Neural progenitor cell (in vitro differentiated cells): Measurements from ENCODE around the gene CLPTM1. TPM values are rescaled to one million over a fixed set of nuclear protein-coding genes. Genes with fewer than 3 reads are reported as not detected.

Experiments used
- DNase-seq: peaks from one replicate; pipeline ENCODE4 v3.0.0-alpha.2; 2016; ENCODE audit warnings: low spot score
- H2AFZ ChIP-seq: fragments of 200-600 bp; sonication (generic); replicated peaks from 2 replicates; pipeline ENCODE4 v1.6.1; 2016; ENCODE audit warnings: antibody characterized with exemption
- H3F3A ChIP-seq: fragments of 200-600 bp; sonication (generic); 2 replicates; pipeline ENCODE4 v1.6.1; 2016; ENCODE audit warnings: antibody characterized with exemption, low read depth
- H3K27ac ChIP-seq: fragments of 200-600 bp; sonication (generic); 2 replicates; pipeline ENCODE4 v1.5.1; 2016; ENCODE audit warnings: mild to moderate bottlenecking
- H3K27me3 ChIP-seq: fragments of 200-600 bp; sonication (generic); 2 replicates; pipeline ENCODE4 v1.6.1; 2016; ENCODE audit warnings: mild to moderate bottlenecking, moderate library complexity
- H3K36me3 ChIP-seq: fragments of 200-600 bp; sonication (generic); 2 replicates; pipeline ENCODE4 v1.5.1; 2016
- H3K4me1 ChIP-seq: fragments of 200-600 bp; sonication (generic); 2 replicates; pipeline ENCODE4 v1.6.1; 2016; ENCODE audit warnings: mixed run types
- H3K4me2 ChIP-seq: fragments of 200-600 bp; sonication (generic); 2 replicates; pipeline ENCODE4 v1.6.1; 2016
- H3K4me3 ChIP-seq: fragments of 200-600 bp; sonication (generic); 2 replicates; pipeline ENCODE4 v1.5.1; 2016
- H3K79me2 ChIP-seq: fragments of 200-600 bp; sonication (generic); 2 replicates; pipeline ENCODE4 v1.6.1; 2016; ENCODE audit warnings: low read depth
- H3K9ac ChIP-seq: fragments of 200-600 bp; sonication (generic); 2 replicates; pipeline ENCODE4 v1.6.1; 2016
- H3K9me3 ChIP-seq: fragments of 200-600 bp; sonication (generic); 2 replicates; pipeline ENCODE4 v1.5.1; 2016; ENCODE audit warnings: low read depth
- H4K20me1 ChIP-seq: fragments of 200-600 bp; sonication (generic); 2 replicates; pipeline ENCODE4 v1.6.1; 2016; ENCODE audit warnings: low read depth
- H3K27ac Mint-ChIP-seq: 3 replicates; pipeline ENCODE4 v1.8.0; 2021; ENCODE audit warnings: mixed read lengths
- H3K27me3 Mint-ChIP-seq: 2 replicates; pipeline ENCODE4 v1.8.0; 2022; ENCODE audit warnings: low read depth, mild to moderate bottlenecking, inconsistent platforms, moderate library complexity, mixed read lengths; ENCODE audit not compliant: insufficient read depth
- H3K36me3 Mint-ChIP-seq: 3 replicates; pipeline ENCODE4 v1.8.0; 2021; ENCODE audit warnings: mixed read lengths
- H3K4me1 Mint-ChIP-seq: 3 replicates; pipeline ENCODE4 v1.8.0; 2021; ENCODE audit warnings: mixed read lengths
- H3K4me3 Mint-ChIP-seq: 3 replicates; pipeline ENCODE4 v1.8.0; 2021; ENCODE audit warnings: mild to moderate bottlenecking, moderate library complexity, mixed read lengths
- H3K9me3 Mint-ChIP-seq: 3 replicates; pipeline ENCODE4 v1.8.0; 2020; ENCODE audit warnings: mixed read lengths
- EZH2 ChIP-seq: fragments of 200-600 bp; sonication (generic); IDR thresholded peaks from 2 replicates; pipeline ENCODE4 v1.6.1; 2017; ENCODE audit warnings: antibody characterized with exemption, mild to moderate bottlenecking, moderate library complexity
- EZH2phosphoT487 ChIP-seq: fragments of 200-600 bp; sonication (generic); IDR thresholded peaks from 2 replicates; pipeline ENCODE4 v1.6.1; 2017; ENCODE audit warnings: antibody characterized with exemption
- total RNA-seq: library from RNA; depleted of rRNA; stranded (reverse); fragments of >200 nt; gene quantifications from 2 replicates; pipeline ENCODE4 v1.2.3, GENCODE V29; 2015; ENCODE audit warnings: low replicate concordance
- TF ChIP-seq, protein P1 (sequence below): fragments of 200-600 bp; sonication (generic); IDR thresholded peaks from 2 replicates; pipeline ENCODE4 v1.5.1; 2017; ENCODE audit warnings: antibody characterized with exemption, mild to moderate bottlenecking

The CLPTM1 gene
- total RNA-seq, 1 donor from 2014 or later = 12.1 TPM

GRCh38 chr19:45038931-45039893 lies 84.0 kb downstream of the CLPTM1 start, which contains the start of gene CLASRP:
Gene CLASRP (plus strand): TSS chr19:45039045. CDS start chr19:45040213, 1,168 bp downstream.
- Mint-ChIP-seq H3K27me3 (no peaks in the 10 kb centered on the region), H3K9me3 (no peaks in the 10 kb centered on the region), H3K27ac (peak within 1 kb of the TSS; percentile 4), H3K36me3 (peaks cover 13% of the 10 kb centered on the region), H3K4me3 (peak within 1 kb of the TSS; percentile 96), H3K4me1 (peaks cover 20% of the 10 kb centered on the region)
- Histone ChIP-seq H3K36me3 (no peaks in the 10 kb centered on the region), H3F3A (peaks cover 8% of the 10 kb centered on the region), H3K79me2 (peaks cover 48% of the 10 kb centered on the region), H3K27ac (peak within 1 kb of the TSS; percentile 83), H2AFZ (peak within 1 kb of the TSS; percentile 78), H3K9me3 (no peaks in the 10 kb centered on the region), H3K4me3 (peak within 1 kb of the TSS; percentile 100), H3K4me2 (peak within 1 kb of the TSS; percentile 98), H3K27me3 (no peaks in the 10 kb centered on the region), H3K4me1 (peaks cover 9% of the 10 kb centered on the region), H3K9ac (peak within 1 kb of the TSS; percentile 94), H4K20me1 (peaks cover 42% of the 10 kb centered on the region)
- DNase-seq = peak; percentile 96
- no peak for TF ChIP-seq EZH2
- TF ChIP-seq EZH2phosphoT487 = no peak
- TF ChIP-seq, protein P1, sequence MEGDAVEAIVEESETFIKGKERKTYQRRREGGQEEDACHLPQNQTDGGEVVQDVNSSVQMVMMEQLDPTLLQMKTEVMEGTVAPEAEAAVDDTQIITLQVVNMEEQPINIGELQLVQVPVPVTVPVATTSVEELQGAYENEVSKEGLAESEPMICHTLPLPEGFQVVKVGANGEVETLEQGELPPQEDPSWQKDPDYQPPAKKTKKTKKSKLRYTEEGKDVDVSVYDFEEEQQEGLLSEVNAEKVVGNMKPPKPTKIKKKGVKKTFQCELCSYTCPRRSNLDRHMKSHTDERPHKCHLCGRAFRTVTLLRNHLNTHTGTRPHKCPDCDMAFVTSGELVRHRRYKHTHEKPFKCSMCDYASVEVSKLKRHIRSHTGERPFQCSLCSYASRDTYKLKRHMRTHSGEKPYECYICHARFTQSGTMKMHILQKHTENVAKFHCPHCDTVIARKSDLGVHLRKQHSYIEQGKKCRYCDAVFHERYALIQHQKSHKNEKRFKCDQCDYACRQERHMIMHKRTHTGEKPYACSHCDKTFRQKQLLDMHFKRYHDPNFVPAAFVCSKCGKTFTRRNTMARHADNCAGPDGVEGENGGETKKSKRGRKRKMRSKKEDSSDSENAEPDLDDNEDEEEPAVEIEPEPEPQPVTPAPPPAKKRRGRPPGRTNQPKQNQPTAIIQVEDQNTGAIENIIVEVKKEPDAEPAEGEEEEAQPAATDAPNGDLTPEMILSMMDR = no peak

GRCh38 chr19:45040059-45040771 lies 85.0 kb downstream of the CLPTM1 start:
- Histone ChIP-seq H3K36me3 (no peaks in the 10 kb centered on the region), H4K20me1 (peaks cover 52% of the 10 kb centered on the region), H3K9me3 (no peaks in the 10 kb centered on the region), H3K27me3 (no peaks in the 10 kb centered on the region), H3K27ac (no peak overlapping the region), H3F3A (peaks cover 8% of the 10 kb centered on the region), H3K4me3 (peak overlapping the region; percentile 100), H2AFZ (no peak overlapping the region), H3K4me1 (peaks cover 9% of the 10 kb centered on the region), H3K4me2 (peak overlapping the region; percentile 98), H3K9ac (peak overlapping the region; percentile 94), H3K79me2 (peaks cover 58% of the 10 kb centered on the region)
- H3K9me3 Mint-ChIP-seq = no peaks in the 10 kb centered on the region
- H3K27me3 Mint-ChIP-seq = no peaks in the 10 kb centered on the region
- H3K4me1 Mint-ChIP-seq = peaks cover 20% of the 10 kb centered on the region
- H3K36me3 Mint-ChIP-seq = peaks cover 13% of the 10 kb centered on the region
- no peak overlapping the region for H3K27ac Mint-ChIP-seq
- TF ChIP-seq, protein P1 = no peak
- no peak for TF ChIP-seq EZH2
- TF ChIP-seq EZH2phosphoT487 = no peak
- H3K4me3 Mint-ChIP-seq = peak overlapping the region; percentile 96
- DNase-seq = no peak

- H3K9me3 ChIP-seq = no peaks in the 10 kb centered on the region
- no peaks in the 10 kb centered on the region for H3K36me3 ChIP-seq
- H3K4me3 Mint-ChIP-seq = peak overlapping the region; percentile 57
- H3K36me3 Mint-ChIP-seq = peaks cover 16% of the 10 kb centered on the region
- TF ChIP-seq, protein P1 = no peak
- no peak for TF ChIP-seq EZH2
- no peak for TF ChIP-seq EZH2phosphoT487
- no peak overlapping the region for H3K4me3 ChIP-seq
- no peaks in the 10 kb centered on the region for H3K27me3 ChIP-seq
- no peak overlapping the region for H2AFZ ChIP-seq
- H3K27ac Mint-ChIP-seq = no peak overlapping the region
- H3K4me1 Mint-ChIP-seq = peaks cover 20% of the 10 kb centered on the region
- peaks cover 61% of the 10 kb centered on the region for H4K20me1 ChIP-seq
- H3K4me2 ChIP-seq = no peak overlapping the region
- H3K9ac ChIP-seq = no peak overlapping the region
- no peaks in the 10 kb centered on the region for H3K27me3 Mint-ChIP-seq
- no peak overlapping the region for H3K27ac ChIP-seq
- no peaks in the 10 kb centered on the region for H3K9me3 Mint-ChIP-seq
- DNase-seq = no peak
- H3K79me2 ChIP-seq = peaks cover 67% of the 10 kb centered on the region
- peaks cover 9% of the 10 kb centered on the region for H3K4me1 ChIP-seq
- H3F3A ChIP-seq = peaks cover 8% of the 10 kb centered on the region
Observed at GRCh38 chr19:45041125-45041524, 85.9 kb downstream of the CLPTM1 start.

Other genes starting within 250 kb of the CLPTM1 start
- not detected in 2 replicates for gene BCL3, start 206.7 kb upstream of the CLPTM1 start, total RNA-seq
- 1.4 and 1.5 TPM in 2 replicates for gene CBLC, start 177.5 kb upstream of the CLPTM1 start, total RNA-seq
- 7.1 and 16.9 TPM in 2 replicates for gene BCAM, start 146.3 kb upstream of the CLPTM1 start, total RNA-seq
- gene NECTIN2, start 109.1 kb upstream of the CLPTM1 start, total RNA-seq = 54.2 and 210 TPM in 2 replicates
- 30.1 and 110 TPM in 2 replicates for gene TOMM40, start 64.1 kb upstream of the CLPTM1 start, total RNA-seq
- gene APOE, start 49.6 kb upstream of the CLPTM1 start, total RNA-seq = 195 and 530 TPM in 2 replicates
- 16.1 and 17.6 TPM in 2 replicates for gene APOC1, start 40.8 kb upstream of the CLPTM1 start, total RNA-seq
- gene APOC4, start 13.1 kb upstream of the CLPTM1 start, total RNA-seq = not detected in 2 replicates
- not detected in 2 replicates for gene APOC2, start 9.3 kb upstream of the CLPTM1 start, total RNA-seq
- gene RELB, start 46.1 kb downstream of the CLPTM1 start, total RNA-seq = 0.43 and 5.9 TPM in 2 replicates
- 57.0 and 97.1 TPM in 2 replicates for gene CLASRP, start 83.7 kb downstream of the CLPTM1 start, total RNA-seq
- gene ZNF296, start 121.1 kb downstream of the CLPTM1 start, total RNA-seq = 0.53 TPM in 1 of 2 replicates, not detected in the other
- 7.3 and 32.6 TPM in 2 replicates for gene GEMIN7, start 123.9 kb downstream of the CLPTM1 start, total RNA-seq
- gene PPP1R37, start 137.8 kb downstream of the CLPTM1 start, total RNA-seq = 8.1 and 34.1 TPM in 2 replicates
- 0.02 and 0.19 TPM in 2 replicates for gene NKPD1, start 205.6 kb downstream of the CLPTM1 start, total RNA-seq
- 24.7 and 55.1 TPM in 2 replicates for gene TRAPPC6A, start 222.9 kb downstream of the CLPTM1 start, total RNA-seq
- gene BLOC1S3, start 223.4 kb downstream of the CLPTM1 start, total RNA-seq = 2.0 and 3.8 TPM in 2 replicates